ENCODE results near the gene YTHDF1.

DNA sequence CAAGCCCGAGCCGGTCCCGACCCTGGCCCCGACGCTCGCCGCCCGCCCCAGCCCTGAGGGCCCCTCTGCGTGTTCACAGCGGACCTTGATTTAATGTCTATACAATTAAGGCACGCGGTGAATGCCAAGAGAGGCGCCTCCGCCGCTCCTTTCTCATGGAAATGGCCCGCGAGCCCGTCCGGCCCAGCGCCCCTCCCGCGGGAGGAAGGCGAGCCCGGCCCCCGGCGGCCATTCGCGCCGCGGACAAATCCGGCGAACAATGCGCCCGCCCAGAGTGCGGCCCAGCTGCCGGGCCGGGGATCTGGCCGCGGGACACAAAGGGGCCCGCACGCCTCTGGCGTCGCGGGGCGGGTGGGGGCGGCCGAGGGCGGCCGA, 37.5 kb downstream of the YTHDF1 start:
- TF ChIP-seq, protein P1, sequence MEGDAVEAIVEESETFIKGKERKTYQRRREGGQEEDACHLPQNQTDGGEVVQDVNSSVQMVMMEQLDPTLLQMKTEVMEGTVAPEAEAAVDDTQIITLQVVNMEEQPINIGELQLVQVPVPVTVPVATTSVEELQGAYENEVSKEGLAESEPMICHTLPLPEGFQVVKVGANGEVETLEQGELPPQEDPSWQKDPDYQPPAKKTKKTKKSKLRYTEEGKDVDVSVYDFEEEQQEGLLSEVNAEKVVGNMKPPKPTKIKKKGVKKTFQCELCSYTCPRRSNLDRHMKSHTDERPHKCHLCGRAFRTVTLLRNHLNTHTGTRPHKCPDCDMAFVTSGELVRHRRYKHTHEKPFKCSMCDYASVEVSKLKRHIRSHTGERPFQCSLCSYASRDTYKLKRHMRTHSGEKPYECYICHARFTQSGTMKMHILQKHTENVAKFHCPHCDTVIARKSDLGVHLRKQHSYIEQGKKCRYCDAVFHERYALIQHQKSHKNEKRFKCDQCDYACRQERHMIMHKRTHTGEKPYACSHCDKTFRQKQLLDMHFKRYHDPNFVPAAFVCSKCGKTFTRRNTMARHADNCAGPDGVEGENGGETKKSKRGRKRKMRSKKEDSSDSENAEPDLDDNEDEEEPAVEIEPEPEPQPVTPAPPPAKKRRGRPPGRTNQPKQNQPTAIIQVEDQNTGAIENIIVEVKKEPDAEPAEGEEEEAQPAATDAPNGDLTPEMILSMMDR (IDR thresholded peaks at IDR 0.05) = no peak
- TF ChIP-seq POLR2A (IDR thresholded peaks at IDR 0.05) = no peak

Data from upper lobe of left lung (tissue), 4 donors.